Breast epithelium (tissue), 3 donors: ENCODE measurements around the gene EPHB3.

Experiments
- CTCF ChIP-seq, 3 donors: fragments of 450-650 bp; IDR thresholded peaks; one replicate each; pipeline ENCODE4 v1.5.1; 2016 to 2017; ENCODE audit warnings: antibody characterized with exemption in 3 of 3, mild to moderate bottlenecking in 3 of 3, moderate library complexity in 3 of 3
- POLR2A ChIP-seq: fragments of 450-650 bp; IDR thresholded peaks from one replicate; pipeline ENCODE4 v1.6.1; 2016; ENCODE audit warnings: antibody characterized with exemption, mild to moderate bottlenecking, moderate library complexity
- POLR2AphosphoS5 ChIP-seq, 3 donors: sonication (generic); formaldehyde crosslinking; IDR thresholded peaks; one replicate each; pipeline ENCODE4 v1.6.1; 2017; ENCODE audit warnings: antibody characterized with exemption in 3 of 3

GRCh38 chr3:184544513-184544861, 17.1 kb upstream of the EPHB3 start:
- no peak for TF ChIP-seq CTCF (IDR thresholded peaks at IDR 0.05)
- no peak for TF ChIP-seq POLR2A
- TF ChIP-seq POLR2AphosphoS5 (IDR thresholded peaks at IDR 0.05): no peak
